GM18526 (cell line): ENCODE data around the gene ISL1.

Source experiments
- POLR2A ChIP-seq: IDR thresholded peaks from 3 replicates; pipeline ENCODE4 v1.6.1; 2011; ENCODE audit not compliant: insufficient read length; ENCODE audit errors: extremely low read depth

The ISL1 gene

DNA sequence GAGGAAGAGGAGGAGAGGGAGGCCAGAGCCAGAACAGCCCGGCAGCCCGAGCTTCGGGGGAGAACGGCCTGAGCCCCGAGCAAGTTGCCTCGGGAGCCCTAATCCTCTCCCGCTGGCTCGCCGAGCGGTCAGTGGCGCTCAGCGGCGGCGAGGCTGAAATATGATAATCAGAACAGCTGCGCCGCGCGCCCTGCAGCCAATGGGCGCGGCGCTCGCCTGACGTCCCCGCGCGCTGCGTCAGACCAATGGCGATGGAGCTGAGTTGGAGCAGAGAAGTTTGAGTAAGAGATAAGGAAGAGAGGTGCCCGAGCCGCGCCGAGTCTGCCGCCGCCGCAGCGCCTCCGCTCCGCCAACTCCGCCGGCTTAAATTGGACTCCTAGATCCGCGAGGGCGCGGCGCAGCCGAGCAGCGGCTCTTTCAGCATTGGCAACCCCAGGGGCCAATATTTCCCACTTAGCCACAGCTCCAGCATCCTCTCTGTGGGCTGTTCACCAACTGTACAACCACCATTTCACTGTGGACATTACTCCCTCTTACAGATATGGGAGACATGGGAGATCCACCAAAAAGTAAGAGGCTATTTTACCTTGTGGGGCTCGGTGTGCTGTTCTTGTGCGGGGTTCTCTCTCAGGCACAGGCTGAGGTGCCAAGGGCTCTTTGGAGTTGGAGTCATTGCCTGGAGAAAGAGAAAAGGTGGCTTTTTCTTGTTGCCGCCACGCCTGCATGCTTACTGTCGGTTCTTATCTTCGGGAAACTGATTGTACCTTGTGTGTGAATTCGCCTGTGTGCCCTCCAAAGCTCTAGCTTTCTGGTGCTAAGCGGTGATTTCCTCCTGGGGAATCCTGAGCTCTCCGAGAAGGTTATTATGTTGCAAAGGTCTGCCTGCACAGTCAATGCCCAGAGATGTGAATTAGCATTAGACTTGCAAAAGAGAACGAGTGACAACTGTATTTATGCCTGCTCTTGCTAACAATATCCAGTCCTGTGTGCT, at the start of gene ISL1:
ISL1 (plus strand) TSS at position 318 of the 991 bp plus-strand sequence; CDS start at position 542, 224 bp downstream.
- no peak for TF ChIP-seq POLR2A

DNA sequence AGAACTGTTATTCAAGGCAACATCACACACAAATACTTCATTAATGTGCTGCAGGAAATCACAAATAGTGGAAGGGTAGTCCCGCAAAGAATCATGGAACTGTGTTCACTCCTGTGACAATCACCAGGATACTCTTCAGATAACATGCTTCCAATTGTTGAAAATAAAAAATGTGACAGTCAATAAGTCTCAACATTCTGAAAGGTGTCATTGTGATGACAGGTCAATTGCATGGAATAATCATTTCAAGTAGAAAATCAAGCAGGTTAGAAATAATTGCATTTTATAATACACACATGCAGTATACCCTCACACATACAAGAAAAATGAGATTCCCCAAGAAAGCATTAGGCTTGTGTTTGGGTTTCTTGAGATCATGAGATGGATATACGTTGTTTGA, 46.4 kb upstream of the ISL1 start:
- no peak for TF ChIP-seq POLR2A

- no peak for TF ChIP-seq POLR2A
Measured at GRCh38 chr5:51345106-51345505, 38.1 kb upstream of the ISL1 start.

- TF ChIP-seq POLR2A, result no peak
Measured at GRCh38 chr5:51347157-51347556, 36.1 kb upstream of the ISL1 start.

GRCh38 chr5:51347704-51348103, 35.5 kb upstream of the ISL1 start:
- no peak for TF ChIP-seq POLR2A

GRCh38 chr5:51371052-51371451, 12.2 kb upstream of the ISL1 start:
- no peak for TF ChIP-seq POLR2A

GRCh38 chr5:51373880-51374523, 9.2 kb upstream of the ISL1 start:
- no peak for TF ChIP-seq POLR2A

GRCh38 chr5:51375084-51375483, 8.2 kb upstream of the ISL1 start:
- no peak for TF ChIP-seq POLR2A

DNA sequence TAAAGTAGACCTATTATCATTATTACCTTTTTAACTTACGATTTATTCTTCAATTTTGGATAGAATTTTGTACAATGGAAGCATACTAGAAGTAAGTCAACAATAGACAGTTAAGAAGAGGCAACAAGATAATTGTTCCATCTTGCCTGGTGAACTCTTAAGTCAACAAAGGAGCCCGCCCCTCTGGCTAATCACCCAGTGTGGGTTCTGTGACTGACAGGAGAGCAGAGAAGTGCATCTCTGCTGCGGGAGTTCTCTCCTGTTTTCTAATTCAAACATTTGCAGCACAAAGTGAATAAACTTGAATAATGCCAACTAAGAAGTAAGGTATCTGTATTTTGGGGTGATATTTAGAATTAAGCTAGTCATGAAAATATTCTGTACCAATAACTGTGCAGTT, 6.7 kb upstream of the ISL1 start:
- TF ChIP-seq POLR2A, result no peak

GRCh38 chr5:51377151-51378060, 5.8 kb upstream of the ISL1 start:
- no peak for TF ChIP-seq POLR2A

GRCh38 chr5:51378061-51378409, 5.2 kb upstream of the ISL1 start:
- no peak for TF ChIP-seq POLR2A

- no peak for TF ChIP-seq POLR2A
Measured at GRCh38 chr5:51378448-51379330, 4.6 kb upstream of the ISL1 start.

DNA sequence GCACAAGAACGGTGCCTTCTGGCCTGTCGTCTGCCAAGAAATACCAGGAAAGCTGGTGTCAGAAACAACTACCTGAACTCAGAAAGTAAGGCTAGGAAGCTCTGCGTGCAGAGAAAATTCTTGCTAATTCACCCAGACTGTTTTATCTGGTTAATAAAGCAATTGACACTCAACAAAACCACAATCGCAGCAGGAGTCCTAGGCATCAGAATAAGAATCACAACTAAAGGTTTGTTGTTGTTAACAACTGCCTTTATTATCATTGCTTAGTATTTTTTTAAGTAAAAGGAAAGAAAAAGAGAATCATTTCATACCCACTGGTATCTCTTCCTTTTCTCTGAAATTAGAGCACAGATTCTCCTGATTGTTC, 3.9 kb upstream of the ISL1 start:
- TF ChIP-seq POLR2A, result no peak

DNA sequence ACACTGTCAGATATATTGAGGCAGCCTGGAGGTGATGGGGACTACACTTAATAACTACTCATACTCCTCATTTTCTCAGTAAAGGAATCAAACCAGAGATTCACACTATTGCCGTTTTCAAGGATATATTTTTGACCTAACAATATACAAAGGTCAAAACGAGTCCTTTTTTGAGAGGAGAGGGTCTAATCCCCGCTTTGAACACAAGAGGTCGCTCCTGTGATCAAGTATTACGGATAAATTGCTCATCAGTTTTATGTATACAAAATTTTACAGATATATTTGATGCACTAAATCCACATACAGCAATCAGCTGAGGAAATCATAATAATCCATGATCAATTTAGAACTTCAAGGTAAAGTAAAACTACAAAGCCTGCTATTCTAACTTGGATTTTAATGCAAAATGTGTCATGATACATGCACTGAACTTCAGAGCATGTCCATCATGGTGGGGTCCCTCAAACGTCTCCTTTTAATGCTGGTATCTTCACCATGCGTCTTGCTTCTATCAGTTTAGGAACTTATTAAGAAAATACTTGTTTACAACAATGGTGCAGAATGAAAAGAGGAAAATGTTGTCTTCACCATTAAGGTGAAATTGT, 2.5 kb upstream of the ISL1 start:
- no peak for TF ChIP-seq POLR2A

DNA sequence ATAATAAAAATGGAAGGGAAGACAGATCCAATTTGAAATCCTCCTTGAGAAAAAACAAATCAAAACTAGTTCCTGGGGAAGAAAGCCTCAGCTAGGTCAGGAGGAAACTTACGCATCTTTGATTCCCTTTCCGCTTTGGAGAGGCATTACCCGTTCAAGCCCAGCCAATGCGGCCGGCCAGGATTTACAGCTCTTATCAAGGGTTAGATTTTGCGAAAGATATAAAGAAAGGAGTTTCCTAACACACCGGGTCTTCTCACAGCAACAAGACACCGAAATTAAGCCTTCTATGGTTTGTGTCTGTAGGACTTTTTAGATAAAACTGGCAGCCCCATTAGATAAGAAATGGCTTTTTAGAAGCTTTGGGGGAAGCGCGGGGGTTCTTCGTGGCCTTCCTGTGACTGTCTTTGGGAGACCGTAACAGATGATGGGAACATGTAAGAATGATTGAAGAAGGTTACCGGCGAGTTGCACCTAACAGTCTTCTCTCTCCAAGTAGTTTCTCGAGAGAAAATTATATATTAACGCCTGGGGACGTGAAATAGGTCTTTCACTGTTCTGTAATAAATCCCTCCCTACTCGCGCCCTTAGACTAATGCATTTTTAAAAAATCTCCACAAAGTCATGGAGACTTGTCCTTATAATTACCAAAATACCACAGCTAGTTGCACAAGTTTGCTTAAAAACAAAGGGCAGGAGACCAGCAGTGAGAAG, 1.3 kb upstream of the ISL1 start:
- TF ChIP-seq POLR2A, result no peak
